BLaER1 treated with 17β-estradiol and CSF1 and Interleukin-3, amounts not matched to agents 10 nM and 100 nM (cell line): Measurements from ENCODE around the gene HCRT.

Experiments
- H3K27ac ChIP-seq, 11 experiments: shearing (Covaris generic); formaldehyde crosslinking; 2 replicates each; pipeline ENCODE4 v1.8.1; 2022
- H3K27me3 ChIP-seq, 11 experiments: shearing (Covaris generic); formaldehyde crosslinking; 2 replicates each; pipeline ENCODE4 v1.8.1; 2022
- H3K36me3 ChIP-seq, 11 experiments: shearing (Covaris generic); formaldehyde crosslinking; 2 replicates each; pipeline ENCODE4 v1.8.1; 2022
- H3K4me1 ChIP-seq, 10 experiments: shearing (Covaris generic); formaldehyde crosslinking; 2 replicates each; pipeline ENCODE4 v1.8.1; 2022
- H3K4me2 ChIP-seq, 11 experiments: shearing (Covaris generic); formaldehyde crosslinking; 2 replicates each; pipeline ENCODE4 v1.8.1; 2022
- H3K4me3 ChIP-seq, 10 experiments: shearing (Covaris generic); formaldehyde crosslinking; 2 replicates each; pipeline ENCODE4 v1.8.1; 2022
- H3K9ac ChIP-seq, 11 experiments: shearing (Covaris generic); formaldehyde crosslinking; 2 replicates each; pipeline ENCODE4 v1.8.1; 2022
- H3K9me3 ChIP-seq, 11 experiments: shearing (Covaris generic); formaldehyde crosslinking; replicated peaks in 1 of 11; 2 replicates each; pipeline ENCODE4 v1.8.1; 2022
- H4K20me1 ChIP-seq, 11 experiments: shearing (Covaris generic); formaldehyde crosslinking; 2 replicates each; pipeline ENCODE4 v1.8.1; 2022
- Cebpa-rat ChIP-seq, 11 experiments: shearing (Covaris generic); IDR thresholded peaks; 2 replicates each; pipeline ENCODE4 v1.8.1; 2022

The HCRT gene

DNA sequence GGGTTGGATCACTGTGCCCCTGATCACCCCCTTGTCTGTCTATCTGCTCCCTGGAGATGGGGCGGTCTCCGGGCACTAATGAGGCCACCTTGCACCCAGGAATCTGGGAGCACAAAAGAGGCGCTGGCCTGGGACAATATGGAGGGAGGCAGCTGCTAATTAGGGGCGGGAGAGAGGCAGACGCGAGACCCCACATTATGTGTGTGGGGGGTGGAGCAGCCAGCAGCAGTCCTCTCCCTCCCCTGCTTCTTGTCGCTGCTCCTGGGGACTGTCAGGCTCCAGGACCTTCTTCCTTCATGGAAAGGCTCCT, 324 bp upstream of the HCRT start:
- H3K27ac ChIP-seq: 0 out of 22 replicates have a peak overlapping the region, but pooled peaks of 1 of the 11 experiments have one; percentile 54
- H3K27me3 ChIP-seq: peaks cover 17 to 40% (median 28%) of the 10 kb centered on the region in 11 experiments
- peaks cover 0 to 12% (median 3%) of the 10 kb centered on the region in 11 experiments; a peak in 5 of 22 replicates for H3K9me3 ChIP-seq
- H3K9ac ChIP-seq: no peak overlapping the region; a peak in 1 of 22 replicates
- peak overlapping the region in 6 of 11 experiments; percentile 20 to 96 (median 90); a peak in 10 of 22 replicates for H3K4me2 ChIP-seq
- TF ChIP-seq Cebpa-rat (IDR thresholded peaks at IDR 0.05): no peak
- peaks cover 0 to 4% (median 0%) of the 10 kb centered on the region in 11 experiments; a peak in 3 of 22 replicates for H4K20me1 ChIP-seq
- peaks cover 0 to 3% (median 0%) of the 10 kb centered on the region in 11 experiments; a peak in 1 of 22 replicates for H3K36me3 ChIP-seq
- no peak overlapping the region; a peak in 1 of 20 replicates for H3K4me3 ChIP-seq
- H3K4me1 ChIP-seq: peaks cover 54 to 85% (median 68%) of the 10 kb centered on the region in 10 experiments

- Histone ChIP-seq H3K4me1 (peaks cover 43 to 81% (median 64%) of the 10 kb centered on the region in 10 experiments), H3K36me3 (no peaks in the 10 kb centered on the region), H4K20me1 (peaks cover 0 to 8% (median 0%) of the 10 kb centered on the region in 11 experiments; a peak in 6 of 22 replicates), H3K9me3 (peaks cover 0 to 17% (median 3%) of the 10 kb centered on the region in 11 experiments; a peak in 5 of 22 replicates), H3K4me3 (peak overlapping the region; percentile 47 to 73 (median 61)), H3K27me3 (peaks cover 33 to 55% (median 43%) of the 10 kb centered on the region in 11 experiments), H3K4me2 (peak overlapping the region; percentile 82 to 97 (median 92)), H3K9ac (peak overlapping the region; percentile 56 to 82 (median 75)), H3K27ac (peak overlapping the region; percentile 27 to 77 (median 58); a peak in 20 of 22 replicates)
- no peak for TF ChIP-seq Cebpa-rat (IDR thresholded peaks at IDR 0.05)
These were observed 1.2 kb downstream of the HCRT start for GRCh38 chr17:42183741-42184711.

DNA sequence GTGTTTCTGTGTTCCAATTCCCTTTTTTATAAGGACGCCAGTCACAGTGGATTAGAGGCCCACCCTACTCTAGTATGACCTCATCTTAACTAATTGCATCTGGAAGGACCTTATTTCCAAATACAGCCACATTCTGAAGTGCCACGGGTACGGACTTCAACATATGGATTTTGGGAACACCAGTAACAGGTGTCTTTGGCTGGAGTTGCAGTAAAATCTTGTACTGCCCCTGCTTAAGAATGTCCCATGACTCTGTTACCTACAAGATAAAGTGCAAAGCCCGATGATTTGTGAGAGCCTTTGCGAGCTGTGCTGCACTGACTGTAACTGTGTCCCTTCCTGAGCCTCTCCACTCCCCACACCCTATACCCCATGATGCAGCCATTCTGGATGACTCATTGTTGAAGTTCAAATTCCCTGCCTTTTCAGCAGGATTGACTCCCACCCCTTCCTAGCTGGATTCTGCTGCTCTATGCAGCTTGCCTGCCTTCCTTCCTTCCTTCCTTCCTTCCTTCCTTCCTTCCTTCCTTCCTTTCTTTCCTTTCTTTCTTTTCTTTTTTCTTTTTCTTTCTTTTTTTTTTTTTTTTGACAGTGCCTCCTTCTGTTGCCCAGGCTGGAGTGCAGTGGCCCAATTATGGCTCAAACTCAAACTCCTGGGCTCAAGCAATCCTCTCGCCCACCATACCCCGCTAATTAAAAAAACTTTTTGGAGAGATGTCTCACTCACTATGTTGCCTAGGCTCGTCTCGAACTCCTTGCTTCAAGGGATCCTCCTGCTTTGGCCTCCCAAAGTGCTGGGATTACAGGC, 2.1 kb downstream of the HCRT start:
- Histone ChIP-seq H3K4me2 (peak overlapping the region; percentile 82 to 97 (median 92)), H3K4me1 (peaks cover 39 to 86% (median 63%) of the 10 kb centered on the region in 10 experiments), H4K20me1 (peaks cover 0 to 13% (median 0%) of the 10 kb centered on the region in 11 experiments; a peak in 8 of 22 replicates), H3K27me3 (peaks cover 34 to 64% (median 51%) of the 10 kb centered on the region in 11 experiments), H3K9me3 (peaks cover 0 to 17% (median 3%) of the 10 kb centered on the region in 11 experiments; a peak in 5 of 22 replicates), H3K36me3 (no peaks in the 10 kb centered on the region), H3K27ac (peak overlapping the region in 8 of 11 experiments; percentile 27 to 77 (median 66); a peak in 14 of 22 replicates), H3K4me3 (peak overlapping the region; percentile 47 to 73 (median 61)), H3K9ac (peak overlapping the region; percentile 56 to 82 (median 75))
- TF ChIP-seq Cebpa-rat (IDR thresholded peaks at IDR 0.05): no peak

GRCh38 chr17:42181851-42182207, 3.4 kb downstream of the HCRT start:
- Histone ChIP-seq H4K20me1 (peaks cover 0 to 13% (median 0%) of the 10 kb centered on the region in 11 experiments; a peak in 8 of 22 replicates), H3K27me3 (peaks cover 34 to 72% (median 58%) of the 10 kb centered on the region in 11 experiments), H3K36me3 (no peaks in the 10 kb centered on the region), H3K4me2 (peak overlapping the region; percentile 57 to 96 (median 79); a peak in 21 of 22 replicates), H3K9me3 (peaks cover 0 to 17% (median 3%) of the 10 kb centered on the region in 11 experiments; a peak in 5 of 22 replicates), H3K9ac (no peak overlapping the region), H3K27ac (no peak overlapping the region), H3K4me1 (peaks cover 39 to 85% (median 59%) of the 10 kb centered on the region in 10 experiments), H3K4me3 (peak overlapping the region in 3 of 10 experiments; percentile 49 to 66 (median 57); a peak in 1 of 20 replicates)
- no peak for TF ChIP-seq Cebpa-rat (IDR thresholded peaks at IDR 0.05)

- H3K27me3 ChIP-seq: peaks cover 34 to 72% (median 58%) of the 10 kb centered on the region in 11 experiments
- peak within 1 kb of the TSS; percentile 57 to 96 (median 79) for H3K4me2 ChIP-seq
- peak within 1 kb of the TSS in 5 of 11 experiments; percentile 6 to 58 (median 40); a peak in 5 of 22 replicates for H3K9ac ChIP-seq
- H3K4me3 ChIP-seq: peak within 1 kb of the TSS; percentile 44 to 66 (median 55)
- TF ChIP-seq Cebpa-rat (IDR thresholded peaks at IDR 0.05): no peak
- H3K27ac ChIP-seq: no peak within 1 kb of the TSS
- H4K20me1 ChIP-seq: peaks cover 0 to 13% (median 0%) of the 10 kb centered on the region in 11 experiments; a peak in 8 of 22 replicates
- H3K36me3 ChIP-seq: no peaks in the 10 kb centered on the region
- peaks cover 38 to 78% (median 55%) of the 10 kb centered on the region in 10 experiments for H3K4me1 ChIP-seq
- H3K9me3 ChIP-seq: peaks cover 0 to 17% (median 3%) of the 10 kb centered on the region in 11 experiments; a peak in 5 of 22 replicates
These were observed 4.1 kb downstream of the HCRT start, which contains the start of gene KCNH4 for GRCh38 chr17:42180922-42181850. Gene KCNH4, minus strand, starts transcription at chr17:42181142. Its CDS starts 197 bp downstream, at chr17:42180945.

DNA sequence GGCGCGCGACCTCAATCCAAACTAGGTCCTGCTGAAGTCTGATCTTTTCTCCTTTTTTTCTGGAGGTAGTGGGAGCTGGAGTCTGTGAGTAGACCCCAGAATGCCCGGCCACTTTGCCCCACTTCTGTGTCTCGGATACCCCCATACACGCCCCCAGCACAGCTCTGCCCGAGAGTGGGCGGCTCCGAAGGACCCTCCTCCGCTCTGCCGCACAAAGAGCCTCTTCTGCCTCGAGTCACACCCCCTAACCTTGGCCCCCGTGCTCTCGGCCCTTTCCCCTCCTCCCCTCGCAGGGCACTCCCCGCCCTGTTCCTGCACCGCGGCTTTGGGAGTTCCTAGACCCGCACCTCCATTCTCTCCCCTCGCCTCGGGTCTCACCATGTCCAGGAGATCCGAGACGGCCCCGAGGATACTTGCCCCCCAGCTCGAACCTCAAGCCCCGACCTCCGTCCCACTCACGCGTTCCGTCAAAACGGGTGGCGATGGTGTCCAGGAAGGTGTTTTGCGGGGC, 4.8 kb downstream of the HCRT start:
- Histone ChIP-seq H3K4me3 (peak overlapping the region; percentile 44 to 66 (median 55); a peak in 18 of 20 replicates), H3K4me2 (peak overlapping the region; percentile 57 to 96 (median 79)), H3K9me3 (peaks cover 0 to 17% (median 3%) of the 10 kb centered on the region in 11 experiments; a peak in 5 of 22 replicates), H4K20me1 (peaks cover 0 to 13% (median 0%) of the 10 kb centered on the region in 11 experiments; a peak in 8 of 22 replicates), H3K9ac (peak overlapping the region in 5 of 11 experiments; percentile 6 to 58 (median 40); a peak in 5 of 22 replicates), H3K27ac (no peak overlapping the region), H3K4me1 (peaks cover 35 to 71% (median 48%) of the 10 kb centered on the region in 10 experiments), H3K36me3 (no peaks in the 10 kb centered on the region), H3K27me3 (peaks cover 34 to 72% (median 58%) of the 10 kb centered on the region in 11 experiments)
- TF ChIP-seq Cebpa-rat (IDR thresholded peaks at IDR 0.05): no peak

DNA sequence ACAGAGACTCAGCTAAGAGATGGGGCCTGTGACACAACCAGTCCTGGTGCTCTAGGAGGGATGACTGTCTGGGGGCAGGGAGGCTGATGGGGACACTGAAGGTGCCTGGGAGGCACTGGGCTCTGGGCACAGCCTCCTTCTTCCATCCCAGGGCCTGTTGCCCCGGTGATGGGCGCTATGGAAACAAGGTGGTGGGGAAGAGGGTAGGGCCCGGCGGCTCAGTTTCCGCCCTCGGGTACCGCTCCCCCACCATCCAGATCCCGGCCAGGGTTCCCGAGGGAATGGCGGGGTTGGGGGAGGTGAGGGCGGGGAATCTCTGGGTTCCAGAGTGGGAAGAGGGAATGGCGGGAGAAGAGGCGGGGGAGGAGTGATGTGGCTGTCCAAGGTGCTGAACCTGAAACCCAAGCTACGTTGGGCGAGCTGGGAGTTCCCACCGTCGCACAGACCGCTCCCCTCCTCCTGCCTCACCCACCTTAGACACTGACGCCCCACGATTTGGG, 5.3 kb downstream of the HCRT start:
- no peak overlapping the region; a peak in 1 of 20 replicates for H3K4me3 ChIP-seq
- H3K27me3 ChIP-seq: peaks cover 34 to 72% (median 58%) of the 10 kb centered on the region in 11 experiments
- H3K9ac ChIP-seq: no peak overlapping the region
- H3K4me1 ChIP-seq: peaks cover 33 to 66% (median 43%) of the 10 kb centered on the region in 10 experiments
- TF ChIP-seq Cebpa-rat (IDR thresholded peaks at IDR 0.05): no peak
- H4K20me1 ChIP-seq: peaks cover 0 to 13% (median 0%) of the 10 kb centered on the region in 11 experiments; a peak in 8 of 22 replicates
- H3K4me2 ChIP-seq: peak overlapping the region in 3 of 11 experiments; percentile 75 to 96 (median 88); a peak in 3 of 22 replicates
- no peaks in the 10 kb centered on the region for H3K36me3 ChIP-seq
- H3K9me3 ChIP-seq: peaks cover 0 to 17% (median 3%) of the 10 kb centered on the region in 11 experiments; a peak in 5 of 22 replicates
- H3K27ac ChIP-seq: no peak overlapping the region
